NCI-H2196 (cell line): Measurements from ENCODE around the gene MYRF.

Experiments used
- DNase-seq: peaks from one replicate; lab custom pipeline; 2025; ENCODE audit not compliant: unreplicated experiment; lab: John Stamatoyannopoulos, UW

Gene MYRF

GRCh38 chr11:61815790-61816735, 63.6 kb downstream of the MYRF start:
- DNase-seq, result peak; percentile 82

GRCh38 chr11:61816736-61817455, 64.5 kb downstream of the MYRF start, which contains the start of gene FADS1:
TSS of gene FADS1 (minus strand) at chr11:61817003. CDS start at chr11:61816929, 74 bp downstream.
- peak; percentile 97 for DNase-seq

GRCh38 chr11:61817471-61818202, 65.2 kb downstream of the MYRF start:
- no peak for DNase-seq

GRCh38 chr11:61820174-61820573, 67.7 kb downstream of the MYRF start:
- DNase-seq, result no peak

- DNase-seq, result no peak
These were observed 74.6 kb downstream of the MYRF start for GRCh38 chr11:61826930-61827570.

GRCh38 chr11:61827571-61828378, 75.3 kb downstream of the MYRF start, which contains the start of gene FADS2:
TSS of gene FADS2 (plus strand) at chr11:61828300. CDS start at chr11:61828391, 91 bp downstream.
- DNase-seq, result peak; percentile 96

GRCh38 chr11:61828379-61828628, 75.9 kb downstream of the MYRF start:
- DNase-seq, result no peak

GRCh38 chr11:61828629-61829407, 76.4 kb downstream of the MYRF start:
- peak; percentile 53 for DNase-seq

GRCh38 chr11:61829806-61830205, 77.4 kb downstream of the MYRF start:
- no peak for DNase-seq

GRCh38 chr11:61830237-61831105, 78.0 kb downstream of the MYRF start:
- no peak for DNase-seq

- DNase-seq, result no peak
These were observed 79.8 kb downstream of the MYRF start for GRCh38 chr11:61832207-61832606.

GRCh38 chr11:61832754-61833153, 80.3 kb downstream of the MYRF start:
- DNase-seq, result peak; percentile 44

- DNase-seq, result peak; percentile 73
These were observed 81.0 kb downstream of the MYRF start for GRCh38 chr11:61833471-61833870.

- no peak for DNase-seq
These were observed 81.5 kb downstream of the MYRF start for GRCh38 chr11:61833926-61834277.

- DNase-seq, result peak; percentile 76
These were observed 82.0 kb downstream of the MYRF start for GRCh38 chr11:61834278-61835048.

GRCh38 chr11:61836193-61836592, 83.8 kb downstream of the MYRF start:
- no peak for DNase-seq

GRCh38 chr11:61837411-61838005, 85.1 kb downstream of the MYRF start:
- DNase-seq, result no peak
